Peyer's patch (tissue), 4 donors: Measurements from ENCODE around the gene ENAH. TPM values are rescaled to one million over a fixed set of nuclear protein-coding genes. Genes with fewer than 3 reads are reported as not detected.
A peak's percentile ranks its signal among the peaks of the same experiment; 100 is the strongest.

Experiments
- DNase-seq, 3 donors: peaks; one replicate each; pipeline ENCODE4 v3.0.0-alpha.2; 2017 to 2019
- H3K27ac ChIP-seq, 4 donors: fragments of 200-600 bp; sonication (generic); one replicate each; pipeline ENCODE4 v1.5.1; 2016 to 2019
- H3K27me3 ChIP-seq, 2 donors: fragments of 200-600 bp; sonication (generic); one replicate each; pipeline ENCODE4 v1.5.1; 2019
- H3K36me3 ChIP-seq, 3 donors: fragments of 200-600 bp; sonication (generic); one replicate each; pipeline ENCODE4 v1.5.1; 2016 to 2019
- H3K4me1 ChIP-seq, 4 donors: fragments of 200-600 bp; sonication (generic); one replicate each; pipeline ENCODE4 v1.5.1; 2016 to 2019
- H3K4me3 ChIP-seq, 4 donors: fragments of 200-600 bp; sonication (generic); 1 replicate in 3 of 4; 2 replicates in 1 of 4; pipeline ENCODE4 v1.5.1; 2016 to 2019; ENCODE audit warnings: mild to moderate bottlenecking in 1 of 4
- H3K9me3 ChIP-seq, 4 donors: fragments of 200-600 bp; sonication (generic); one replicate each; pipeline ENCODE4 v1.5.1; 2016 to 2019; ENCODE audit warnings: mild to moderate bottlenecking in 1 of 4
- POLR2A ChIP-seq, 2 donors: fragments of 450-650 bp; IDR thresholded peaks; one replicate each; pipeline ENCODE4 v1.5.1; 2017; ENCODE audit warnings: antibody characterized with exemption in 2 of 2, mild to moderate bottlenecking in 2 of 2, moderate library complexity in 2 of 2
- total RNA-seq, 4 donors: library from RNA; depleted of rRNA; stranded (reverse); fragments of >200 nt; gene quantifications; one replicate each; pipeline ENCODE4 v1.1.0, GENCODE V29; 2016
- TF ChIP-seq, protein P1 (sequence below), 6 experiments: fragments of 450-650 bp in 4 of 6; fragments of 200-600 bp in 2 of 6; sonication (generic) in 1 of 6; IDR thresholded peaks; one replicate each; pipeline ENCODE4 v1.5.1; 2017 to 2019; ENCODE audit warnings: antibody characterized with exemption in 6 of 6, mild to moderate bottlenecking in 3 of 6, moderate library complexity in 1 of 6

Gene ENAH
- total RNA-seq, 4 donors from 2014 or later: 7.6 to 51.2 (median 16.5) TPM

GRCh38 chr1:225462714-225463574, 190.0 kb downstream of the ENAH start:
- Histone ChIP-seq H3K36me3 (no peaks in the 10 kb centered on the region), H3K4me1 (peaks cover 0 to 30% (median 4%) of the 10 kb centered on the region in 4 donors), H3K27me3 (no peaks in the 10 kb centered on the region), H3K27ac (peak overlapping the region in 1 of 4 donors; percentile 55), H3K4me3 (no peak overlapping the region), H3K9me3 (no peaks in the 10 kb centered on the region)
- TF ChIP-seq, protein P1, sequence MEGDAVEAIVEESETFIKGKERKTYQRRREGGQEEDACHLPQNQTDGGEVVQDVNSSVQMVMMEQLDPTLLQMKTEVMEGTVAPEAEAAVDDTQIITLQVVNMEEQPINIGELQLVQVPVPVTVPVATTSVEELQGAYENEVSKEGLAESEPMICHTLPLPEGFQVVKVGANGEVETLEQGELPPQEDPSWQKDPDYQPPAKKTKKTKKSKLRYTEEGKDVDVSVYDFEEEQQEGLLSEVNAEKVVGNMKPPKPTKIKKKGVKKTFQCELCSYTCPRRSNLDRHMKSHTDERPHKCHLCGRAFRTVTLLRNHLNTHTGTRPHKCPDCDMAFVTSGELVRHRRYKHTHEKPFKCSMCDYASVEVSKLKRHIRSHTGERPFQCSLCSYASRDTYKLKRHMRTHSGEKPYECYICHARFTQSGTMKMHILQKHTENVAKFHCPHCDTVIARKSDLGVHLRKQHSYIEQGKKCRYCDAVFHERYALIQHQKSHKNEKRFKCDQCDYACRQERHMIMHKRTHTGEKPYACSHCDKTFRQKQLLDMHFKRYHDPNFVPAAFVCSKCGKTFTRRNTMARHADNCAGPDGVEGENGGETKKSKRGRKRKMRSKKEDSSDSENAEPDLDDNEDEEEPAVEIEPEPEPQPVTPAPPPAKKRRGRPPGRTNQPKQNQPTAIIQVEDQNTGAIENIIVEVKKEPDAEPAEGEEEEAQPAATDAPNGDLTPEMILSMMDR (IDR thresholded peaks at IDR 0.05): no peak
- TF ChIP-seq POLR2A (IDR thresholded peaks at IDR 0.05): no peak
- peak in 1 of 3 donors; percentile 43 for DNase-seq

- peaks cover 0 to 30% (median 4%) of the 10 kb centered on the region in 4 donors for H3K4me1 ChIP-seq
- H3K27ac ChIP-seq: peak overlapping the region in 1 of 4 donors; percentile 55
- no peak for TF ChIP-seq POLR2A (IDR thresholded peaks at IDR 0.05)
- TF ChIP-seq, protein P1 (IDR thresholded peaks at IDR 0.05): no peak
- H3K36me3 ChIP-seq: no peaks in the 10 kb centered on the region
- DNase-seq: peak in 1 of 3 donors; percentile 42
- H3K27me3 ChIP-seq: no peaks in the 10 kb centered on the region
- H3K4me3 ChIP-seq: no peak overlapping the region
- H3K9me3 ChIP-seq: no peaks in the 10 kb centered on the region
Observed at GRCh38 chr1:225462429-225462713, 190.6 kb downstream of the ENAH start.

- H3K36me3 ChIP-seq: no peaks in the 10 kb centered on the region
- H3K27ac ChIP-seq: peak overlapping the region in 1 of 4 donors; percentile 55
- H3K9me3 ChIP-seq: no peaks in the 10 kb centered on the region
- DNase-seq: peak in 1 of 3 donors; percentile 42
- no peak for TF ChIP-seq POLR2A (IDR thresholded peaks at IDR 0.05)
- TF ChIP-seq, protein P1 (IDR thresholded peaks at IDR 0.05): no peak
- H3K4me3 ChIP-seq: no peak overlapping the region
- H3K4me1 ChIP-seq: peaks cover 0 to 30% (median 3%) of the 10 kb centered on the region in 4 donors
- H3K27me3 ChIP-seq: no peaks in the 10 kb centered on the region
Observed at GRCh38 chr1:225461533-225462428, 191.1 kb downstream of the ENAH start.

DNA sequence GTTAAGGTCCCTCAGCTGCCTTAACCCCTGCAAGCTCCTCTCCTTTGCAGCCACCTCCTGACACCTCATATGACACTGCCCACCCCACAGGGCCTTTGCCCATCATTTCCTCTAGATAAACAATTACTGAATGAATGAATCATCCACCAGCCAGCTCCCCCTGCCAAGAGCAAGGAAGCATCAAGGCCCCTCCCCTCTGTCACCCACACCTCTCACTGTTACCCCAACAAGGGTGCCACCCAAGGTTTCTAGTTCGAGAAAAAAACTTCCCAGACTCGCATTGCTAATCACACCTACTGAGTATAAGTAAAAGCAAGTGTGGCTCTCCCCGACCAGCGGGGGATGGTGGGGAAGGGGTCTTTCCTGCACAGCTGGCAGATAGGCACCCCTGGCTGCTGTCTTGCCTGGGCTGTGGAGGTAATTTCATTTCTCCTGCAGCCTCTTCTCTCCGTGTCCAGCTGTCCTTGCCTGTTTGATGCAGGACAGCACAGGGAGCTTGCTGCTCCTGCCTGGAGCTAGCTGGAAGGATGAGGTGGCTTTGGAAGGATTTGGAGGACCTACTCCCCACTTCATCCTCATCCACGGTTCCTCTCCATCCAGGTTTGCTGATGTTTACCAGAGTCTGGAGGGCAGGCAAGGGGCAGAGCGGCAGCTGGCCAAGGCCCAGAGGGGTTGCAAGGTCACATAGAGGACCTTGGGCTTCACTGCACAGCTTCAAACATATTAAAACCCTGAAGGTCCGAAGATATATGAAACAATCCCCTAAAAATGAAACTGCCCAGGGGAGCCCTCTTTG, 192.0 kb downstream of the ENAH start:
- H3K4me3 ChIP-seq: no peak overlapping the region
- H3K9me3 ChIP-seq: no peaks in the 10 kb centered on the region
- no peak for TF ChIP-seq POLR2A (IDR thresholded peaks at IDR 0.05)
- TF ChIP-seq, protein P1 (IDR thresholded peaks at IDR 0.05): no peak
- peaks cover 0 to 29% (median 0%) of the 10 kb centered on the region in 4 donors for H3K4me1 ChIP-seq
- H3K27ac ChIP-seq: peak overlapping the region in 1 of 4 donors; percentile 55
- no peaks in the 10 kb centered on the region for H3K27me3 ChIP-seq
- DNase-seq: peak in 1 of 3 donors; percentile 45
- H3K36me3 ChIP-seq: no peaks in the 10 kb centered on the region
